SK-N-SH treated with all-trans-retinoic acid at 6 μM for 48 hours (cell line): ENCODE measurements around the gene PLEKHM3.

Experiments used
- RARB ChIP-seq: fragments of 250-450 bp; sonication (Bioruptor Pico); IDR thresholded peaks from 2 replicates; pipeline ENCODE4 v1.8.0; 2021; ENCODE audit warnings: mild to moderate bottlenecking, moderate library complexity
- ZFP3 ChIP-seq: fragments of 250-450 bp; sonication (Bioruptor Pico); IDR thresholded peaks from 2 replicates; pipeline ENCODE4 v1.5.0; 2020; ENCODE audit warnings: mild to moderate bottlenecking, moderate library complexity
- TF ChIP-seq, protein P1 (sequence below): fragments of 250-450 bp; sonication (Bioruptor Pico); IDR thresholded peaks from 2 replicates; pipeline ENCODE4 v1.5.1; 2021; ENCODE audit warnings: mild to moderate bottlenecking, moderate library complexity

DNA sequence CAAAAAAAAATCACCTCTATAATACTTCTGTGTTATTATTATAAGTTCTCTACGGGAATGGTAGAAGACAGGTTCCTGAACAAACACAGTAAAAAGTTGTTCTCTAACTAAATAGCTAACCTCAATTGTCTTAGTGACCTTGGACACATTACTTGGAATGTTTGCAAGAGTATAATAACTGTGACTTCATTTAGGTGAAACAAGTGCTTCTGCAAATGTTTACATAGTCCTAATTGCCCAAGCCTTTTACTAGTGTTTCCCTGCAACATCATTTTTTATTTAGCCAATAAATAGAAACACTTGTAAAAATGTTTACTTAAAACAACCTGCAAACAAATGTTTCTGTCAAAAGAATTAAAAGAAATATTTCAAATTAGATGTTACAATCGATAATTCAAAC lies 9.9 kb downstream of the PLEKHM3 start:
- TF ChIP-seq ZFP3 (CRISPR knock-in tag) (no peak), RARB (no peak)
- TF ChIP-seq, protein P1, sequence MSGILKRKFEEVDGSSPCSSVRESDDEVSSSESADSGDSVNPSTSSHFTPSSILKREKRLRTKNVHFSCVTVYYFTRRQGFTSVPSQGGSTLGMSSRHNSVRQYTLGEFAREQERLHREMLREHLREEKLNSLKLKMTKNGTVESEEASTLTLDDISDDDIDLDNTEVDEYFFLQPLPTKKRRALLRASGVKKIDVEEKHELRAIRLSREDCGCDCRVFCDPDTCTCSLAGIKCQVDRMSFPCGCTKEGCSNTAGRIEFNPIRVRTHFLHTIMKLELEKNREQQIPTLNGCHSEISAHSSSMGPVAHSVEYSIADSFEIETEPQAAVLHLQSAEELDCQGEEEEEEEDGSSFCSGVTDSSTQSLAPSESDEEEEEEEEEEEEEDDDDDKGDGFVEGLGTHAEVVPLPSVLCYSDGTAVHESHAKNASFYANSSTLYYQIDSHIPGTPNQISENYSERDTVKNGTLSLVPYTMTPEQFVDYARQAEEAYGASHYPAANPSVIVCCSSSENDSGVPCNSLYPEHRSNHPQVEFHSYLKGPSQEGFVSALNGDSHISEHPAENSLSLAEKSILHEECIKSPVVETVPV (CRISPR knock-in tag) = no peak
